ENCODE data around the gene SEC61A2. TPM values are rescaled to one million over a fixed set of nuclear protein-coding genes. Genes with fewer than 3 reads are reported as not detected.

The SEC61A2 gene
- total and polyA plus RNA-seq, 2 of the 4 experiments (the other 2 are of a cell fraction), result 6.8 to 10.3 TPM

GRCh38 chr10:12187321-12187905, 57.9 kb downstream of the SEC61A2 start:
- no peak overlapping the region for H3K4ac ChIP-seq (ENCODE audit: low read depth, low read length)
- WGBS, 2 experiments (ENCODE audit: extremely low coverage in 2 of 2, insufficient read length in 1 of 2), result no CpG with 5 or more reads among the region's 5 CpGs

More at GRCh38 chr10:12187321-12187905, 57.9 kb downstream of the SEC61A2 start:
- no peak overlapping the region for H2BK15ac ChIP-seq (ENCODE audit: low read depth, low read length)
- no peak overlapping the region for H3K23ac ChIP-seq (ENCODE audit: low read depth, low read length)
- in situ Hi-C loops (cut with MboI; ENCODE audit: low sequenced_read_pairs), result no loop called here
- DNase-seq, result no peak
- no peak overlapping the region for H2BK120ac ChIP-seq (ENCODE audit: low read depth, low read length)
- H2AK9ac ChIP-seq (replicated peaks; ENCODE audit: low read depth, low read length, poor library complexity), result no peak overlapping the region
- H3K79me1 ChIP-seq (ENCODE audit: low read depth in 1 of 2, low read length in 2 of 2), result peaks cover 30 to 56% of the 10 kb centered on the region in 2 experiments
- H3K4me3 ChIP-seq (ENCODE audit: insufficient read depth, low read depth, low read length), result no peak overlapping the region
- dilution Hi-C loops (cut with HindIII; ENCODE audit: low sequenced_read_pairs, unreplicated experiment), result no loop called here
- no peak overlapping the region for H2AFZ ChIP-seq (replicated peaks; ENCODE audit: low read length, poor library complexity)
- TF ChIP-seq CHD1 (IDR thresholded peaks at IDR 0.05; ENCODE audit: low read depth, low read length) (no peak), POLR2A (IDR thresholded peaks at IDR 0.05; ENCODE audit: low read depth, low read length) (no peak), USF2 (IDR thresholded peaks at IDR 0.05; ENCODE audit: low read depth, low read length) (no peak), RAD21 (IDR thresholded peaks at IDR 0.05; ENCODE audit: low read length) (no peak), CEBPB (IDR thresholded peaks at IDR 0.05; ENCODE audit: low read depth, low read length) (no peak), FOS (IDR thresholded peaks at IDR 0.05; ENCODE audit: low read depth, low read length) (no peak), NFE2L2 (IDR thresholded peaks at IDR 0.05; ENCODE audit: low read depth, low read length) (no peak), MAFK (IDR thresholded peaks at IDR 0.05; ENCODE audit: low read depth, low read length) (no peak), RFX5 (IDR thresholded peaks at IDR 0.05; ENCODE audit: low read depth, low read length) (no peak), MXI1 (IDR thresholded peaks at IDR 0.05; ENCODE audit: borderline replicate concordance, low read depth, low read length) (no peak), RCOR1 (IDR thresholded peaks at IDR 0.05; ENCODE audit: insufficient replicate concordance, low read length) (no peak)
- ChIA-PET CTCF (no interaction called here), POLR2A (ENCODE audit: unreplicated experiment) (no interaction called here)
- H3K4me1 ChIP-seq (ENCODE audit: control insufficient read depth, insufficient read depth, low read length), result peaks cover 4% of the 10 kb centered on the region; the same call in 1 of the 2 replicates
- no peak overlapping the region for H3K4me2 ChIP-seq (ENCODE audit: low read depth, low read length)
- H2BK5ac ChIP-seq (ENCODE audit: low read depth, low read length, poor library complexity, severe bottlenecking), result no peak overlapping the region
- no peak overlapping the region for H3K9ac ChIP-seq (ENCODE audit: low read depth, low read length)
- H3K9me3 ChIP-seq (ENCODE audit: control insufficient read depth, insufficient read depth, low read length), result no peaks in the 10 kb centered on the region
- no peak for ATAC-seq (ENCODE audit: low read depth)
- H3K27ac ChIP-seq (ENCODE audit: insufficient read depth, low read length), result no peak overlapping the region
- H3K36me3 ChIP-seq (ENCODE audit: control insufficient read depth, insufficient read depth, low read length), result peaks cover 13% of the 10 kb centered on the region
- no peak overlapping the region for H4K5ac ChIP-seq (ENCODE audit: low read depth, low read length)
- no peak overlapping the region for H4K91ac ChIP-seq (ENCODE audit: insufficient read depth, low read depth, low read length)
- no peaks in the 10 kb centered on the region for H3K27me3 ChIP-seq (ENCODE audit: control insufficient read depth, insufficient read depth, low read length)
- no peak overlapping the region for H2BK20ac ChIP-seq (ENCODE audit: low read depth, low read length)
- intact Hi-C loops (cut with micrococcal nuclease), result no loop called here
- H3K18ac ChIP-seq (ENCODE audit: low read depth, low read length), result no peak overlapping the region
- no TSS peak for BruUV-seq (replicated peaks)
- peaks cover 16% of the 10 kb centered on the region; the same call in 1 of the 2 replicates for H4K20me1 ChIP-seq (ENCODE audit: insufficient read depth, low read length)
- H2AK5ac ChIP-seq (ENCODE audit: low read depth, low read length), result no peak overlapping the region
- H3K9me1 ChIP-seq (ENCODE audit: insufficient read depth, low read length), result peaks cover 9% of the 10 kb centered on the region; the same call in 1 of the 2 replicates
- H4K8ac ChIP-seq (ENCODE audit: low read depth in 2 of 2, low read length in 2 of 2), result no peak overlapping the region
- H3K56ac ChIP-seq (ENCODE audit: extremely low read depth, insufficient read depth, low read length), result no peak overlapping the region
- H3K14ac ChIP-seq (replicated peaks; ENCODE audit: low read depth, low read length), result no peak overlapping the region
